GM21825 (cell line): ENCODE data around the gene RGP1.

Experiments
- ATAC-seq: cut with Tn5 transposase; IDR thresholded peaks from one replicate; pipeline ENCODE4 v1.9.1; 2021; ENCODE audit warnings: mild to moderate bottlenecking, moderate library complexity; ENCODE audit not compliant: unreplicated experiment

The RGP1 gene

GRCh38 chr9:35740243-35740642 is 8.8 kb upstream of the RGP1 start:
- ATAC-seq: no peak

GRCh38 chr9:35741740-35742139 is 7.3 kb upstream of the RGP1 start:
- ATAC-seq: no peak

- ATAC-seq: no peak
These were observed 5.6 kb upstream of the RGP1 start for GRCh38 chr9:35743452-35743851.

GRCh38 chr9:35743880-35744518 is 5.1 kb upstream of the RGP1 start:
- ATAC-seq: no peak

- no peak for ATAC-seq
These were observed 3.5 kb upstream of the RGP1 start for GRCh38 chr9:35745569-35745968.

GRCh38 chr9:35746583-35746982 is 2.5 kb upstream of the RGP1 start:
- no peak for ATAC-seq

- ATAC-seq: no peak
These were observed 737 bp upstream of the RGP1 start for GRCh38 chr9:35748242-35748857.

- ATAC-seq: peak; percentile 13
These were observed 598 bp downstream of the RGP1 start for GRCh38 chr9:35749515-35750255.

GRCh38 chr9:35750256-35750531 is 1.1 kb downstream of the RGP1 start:
- no peak for ATAC-seq

- ATAC-seq: no peak
These were observed 4.4 kb downstream of the RGP1 start for GRCh38 chr9:35753466-35753865.

- no peak for ATAC-seq
These were observed 5.2 kb downstream of the RGP1 start, which contains the start of gene MSMP for GRCh38 chr9:35754264-35754663. Gene MSMP, minus strand, starts transcription at chr9:35754276. Its CDS starts 147 bp downstream, at chr9:35754129.

GRCh38 chr9:35755071-35755470 is 6.0 kb downstream of the RGP1 start:
- no peak for ATAC-seq

- ATAC-seq: peak; percentile 49
These were observed 7.5 kb downstream of the RGP1 start for GRCh38 chr9:35756275-35757225.

GRCh38 chr9:35757226-35757891 is 8.3 kb downstream of the RGP1 start:
- ATAC-seq: peak; percentile 41

GRCh38 chr9:35757892-35758275 is 8.8 kb downstream of the RGP1 start:
- ATAC-seq: no peak

GRCh38 chr9:35758475-35759050 is 9.5 kb downstream of the RGP1 start:
- ATAC-seq: no peak

GRCh38 chr9:35759795-35760194 is 10.7 kb downstream of the RGP1 start:
- ATAC-seq: no peak

- ATAC-seq: no peak
These were observed 11.6 kb downstream of the RGP1 start for GRCh38 chr9:35760651-35761050.

- ATAC-seq: no peak
These were observed 14.1 kb downstream of the RGP1 start for GRCh38 chr9:35763181-35763580.

GRCh38 chr9:35763803-35764202 is 14.7 kb downstream of the RGP1 start:
- ATAC-seq: no peak
